ENCODE measurements around the gene LPCAT2.

DNA sequence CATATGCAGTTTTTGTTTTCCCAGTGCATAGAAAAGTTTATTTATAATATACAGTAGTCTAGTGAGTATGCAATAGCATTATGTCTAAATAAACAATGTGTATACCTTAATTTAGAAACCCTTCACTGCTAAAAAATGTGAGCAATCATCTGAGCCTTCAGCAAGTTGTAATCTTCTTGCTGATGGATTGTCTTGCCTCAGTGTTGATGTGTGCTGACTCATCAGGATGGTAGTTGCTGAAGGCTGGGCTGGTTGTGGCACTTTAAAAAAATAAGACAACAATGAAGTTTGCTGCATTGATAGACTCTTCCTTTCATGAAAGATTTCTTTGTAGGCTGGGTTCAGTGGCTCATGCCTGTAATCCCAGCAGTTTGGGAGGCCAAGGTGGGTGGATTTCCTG is 43.7 kb downstream of the LPCAT2 start:
- TF ChIP-seq CTCF (IDR thresholded peaks at IDR 0.05), result no peak
- no peak for TF ChIP-seq POLR2A (IDR thresholded peaks at IDR 0.05)

Data from esophagus squamous epithelium (tissue), 4 donors.